ENCODE measurements around the gene SFXN5.

The SFXN5 gene

GRCh38 chr2:72943540-72944395 lies 127.7 kb downstream of the SFXN5 start:
- no peaks in the 10 kb centered on the region for H3K9me2 ChIP-seq (replicated peaks; ENCODE audit: insufficient read depth, low read length)
- no peaks in the 10 kb centered on the region for H3K27me3 ChIP-seq (ENCODE audit: low read length)
- no peaks in the 10 kb centered on the region for H3K9me3 ChIP-seq (ENCODE audit: insufficient read depth, low read length)
- no peak overlapping the region for H3K27ac ChIP-seq (ENCODE audit: low read depth, low read length)
- TF ChIP-seq EZH2phosphoT487 (conservative IDR thresholded peaks at IDR 0.05; ENCODE audit: low read length) (no peak), CTCF (IDR thresholded peaks at IDR 0.05; ENCODE audit: insufficient read depth, low read length, poor library complexity, severe bottlenecking) (no peak)
- H2AFZ ChIP-seq (ENCODE audit: low read depth, low read length, severe bottlenecking): no peak overlapping the region
- H4K20me1 ChIP-seq (ENCODE audit: low read depth, low read length): no peaks in the 10 kb centered on the region
- no peaks in the 10 kb centered on the region for H3K36me3 ChIP-seq (ENCODE audit: low read length)
- no peak overlapping the region for H3K9ac ChIP-seq (ENCODE audit: low read length)
- no peaks in the 10 kb centered on the region for H3F3A ChIP-seq (ENCODE audit: insufficient read depth)
- H3K79me2 ChIP-seq (ENCODE audit: insufficient read depth, low read length): no peaks in the 10 kb centered on the region
- no peak overlapping the region for H3K4me2 ChIP-seq (ENCODE audit: low read depth, low read length, poor library complexity, severe bottlenecking)
- H3K4me3 ChIP-seq (ENCODE audit: insufficient read depth, low read length, poor library complexity, severe bottlenecking): no peak overlapping the region

DNA sequence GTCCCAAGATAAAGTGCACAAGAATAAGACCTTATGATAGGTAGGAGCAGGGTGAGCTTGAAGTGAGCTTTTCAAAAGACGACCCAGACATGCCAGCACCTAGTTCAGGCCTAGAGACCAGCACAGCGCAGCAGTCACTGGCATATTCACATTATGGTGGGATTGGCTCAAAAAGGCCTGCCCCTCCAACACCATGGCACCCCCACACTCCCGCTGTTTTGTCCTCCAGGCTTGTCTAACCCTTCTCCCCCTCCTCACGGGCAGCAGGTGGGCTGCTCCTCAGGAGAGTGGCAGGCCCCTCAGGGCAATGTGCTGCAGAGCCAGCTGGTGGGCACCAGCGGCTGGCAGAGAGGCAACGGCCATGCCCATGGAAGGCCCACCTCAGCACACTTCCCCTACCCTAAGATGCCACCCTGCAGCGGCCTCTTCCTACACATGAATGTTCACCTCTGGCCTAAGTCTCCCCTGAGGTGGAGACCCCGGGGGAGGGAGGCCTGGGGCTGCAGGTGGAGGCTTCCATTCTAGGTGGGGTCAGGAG lies 128.6 kb downstream of the SFXN5 start:
- Histone ChIP-seq H3K36me3 (ENCODE audit: low read length) (no peaks in the 10 kb centered on the region), H3K4me2 (ENCODE audit: low read depth, low read length, poor library complexity, severe bottlenecking) (no peak overlapping the region)

DNA sequence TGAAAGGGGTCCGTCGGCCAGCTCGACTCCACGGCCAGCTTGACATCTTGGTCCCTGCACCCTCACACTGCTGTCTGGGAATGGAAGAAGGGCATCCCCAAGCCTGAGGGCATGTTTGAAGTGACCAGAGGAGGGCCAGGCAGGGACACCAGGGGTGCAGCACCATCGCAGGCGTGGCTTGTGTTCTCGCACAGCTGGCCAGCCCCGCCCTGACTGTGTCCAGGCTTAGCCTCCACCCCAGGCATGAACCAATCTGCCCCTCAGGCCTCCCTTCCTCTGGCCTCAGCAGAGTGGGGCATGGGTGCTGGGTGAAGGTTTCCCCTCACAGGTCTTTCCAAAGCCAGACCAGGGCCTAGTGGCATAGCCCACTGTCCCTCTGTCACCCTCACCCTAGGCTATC lies 129.2 kb downstream of the SFXN5 start:
- Histone ChIP-seq H3K9ac (ENCODE audit: low read length) (no peak overlapping the region), H3K4me2 (ENCODE audit: low read depth, low read length, poor library complexity, severe bottlenecking) (no peak overlapping the region), H3K36me3 (ENCODE audit: low read length) (no peaks in the 10 kb centered on the region), H3F3A (ENCODE audit: insufficient read depth) (no peaks in the 10 kb centered on the region), H3K27me3 (ENCODE audit: low read length) (no peaks in the 10 kb centered on the region), H3K9me2 (replicated peaks; ENCODE audit: insufficient read depth, low read length) (no peaks in the 10 kb centered on the region), H3K27ac (ENCODE audit: low read depth, low read length) (no peak overlapping the region), H3K79me2 (ENCODE audit: insufficient read depth, low read length) (no peaks in the 10 kb centered on the region), H3K4me3 (ENCODE audit: insufficient read depth, low read length, poor library complexity, severe bottlenecking) (no peak overlapping the region), H3K9me3 (ENCODE audit: insufficient read depth, low read length) (no peaks in the 10 kb centered on the region), H4K20me1 (ENCODE audit: low read depth, low read length) (no peaks in the 10 kb centered on the region), H2AFZ (ENCODE audit: low read depth, low read length, severe bottlenecking) (no peak overlapping the region)
- TF ChIP-seq EZH2phosphoT487 (conservative IDR thresholded peaks at IDR 0.05; ENCODE audit: low read length) (no peak), CTCF (IDR thresholded peaks at IDR 0.05; ENCODE audit: insufficient read depth, low read length, poor library complexity, severe bottlenecking) (no peak)

More for the DNA sequence above, 128.6 kb downstream of the SFXN5 start:
- no peaks in the 10 kb centered on the region for H3K79me2 ChIP-seq (ENCODE audit: insufficient read depth, low read length)
- no peaks in the 10 kb centered on the region for H3F3A ChIP-seq (ENCODE audit: insufficient read depth)
- no peak overlapping the region for H3K4me3 ChIP-seq (ENCODE audit: insufficient read depth, low read length, poor library complexity, severe bottlenecking)
- no peak overlapping the region for H2AFZ ChIP-seq (ENCODE audit: low read depth, low read length, severe bottlenecking)
- no peaks in the 10 kb centered on the region for H3K9me2 ChIP-seq (replicated peaks; ENCODE audit: insufficient read depth, low read length)
- TF ChIP-seq CTCF (IDR thresholded peaks at IDR 0.05; ENCODE audit: insufficient read depth, low read length, poor library complexity, severe bottlenecking) (no peak), EZH2phosphoT487 (conservative IDR thresholded peaks at IDR 0.05; ENCODE audit: low read length) (no peak)
- H3K9ac ChIP-seq (ENCODE audit: low read length): no peak overlapping the region
- no peaks in the 10 kb centered on the region for H3K9me3 ChIP-seq (ENCODE audit: insufficient read depth, low read length)
- no peaks in the 10 kb centered on the region for H3K27me3 ChIP-seq (ENCODE audit: low read length)
- H3K27ac ChIP-seq (ENCODE audit: low read depth, low read length): no peak overlapping the region
- no peaks in the 10 kb centered on the region for H4K20me1 ChIP-seq (ENCODE audit: low read depth, low read length)
